ENCODE data around the gene MRPL41. TPM values are rescaled to one million over a fixed set of nuclear protein-coding genes. Genes with fewer than 3 reads are reported as not detected.
"Not testable (repeated sequence)": the region's sequence is repeated elsewhere in the genome, so short reads cannot be mapped to it uniquely, and the experiment has no call there.

MRPL41 gene
- polyA plus RNA-seq (ENCODE audit: insufficient read length) = 27.6 TPM

DNA sequence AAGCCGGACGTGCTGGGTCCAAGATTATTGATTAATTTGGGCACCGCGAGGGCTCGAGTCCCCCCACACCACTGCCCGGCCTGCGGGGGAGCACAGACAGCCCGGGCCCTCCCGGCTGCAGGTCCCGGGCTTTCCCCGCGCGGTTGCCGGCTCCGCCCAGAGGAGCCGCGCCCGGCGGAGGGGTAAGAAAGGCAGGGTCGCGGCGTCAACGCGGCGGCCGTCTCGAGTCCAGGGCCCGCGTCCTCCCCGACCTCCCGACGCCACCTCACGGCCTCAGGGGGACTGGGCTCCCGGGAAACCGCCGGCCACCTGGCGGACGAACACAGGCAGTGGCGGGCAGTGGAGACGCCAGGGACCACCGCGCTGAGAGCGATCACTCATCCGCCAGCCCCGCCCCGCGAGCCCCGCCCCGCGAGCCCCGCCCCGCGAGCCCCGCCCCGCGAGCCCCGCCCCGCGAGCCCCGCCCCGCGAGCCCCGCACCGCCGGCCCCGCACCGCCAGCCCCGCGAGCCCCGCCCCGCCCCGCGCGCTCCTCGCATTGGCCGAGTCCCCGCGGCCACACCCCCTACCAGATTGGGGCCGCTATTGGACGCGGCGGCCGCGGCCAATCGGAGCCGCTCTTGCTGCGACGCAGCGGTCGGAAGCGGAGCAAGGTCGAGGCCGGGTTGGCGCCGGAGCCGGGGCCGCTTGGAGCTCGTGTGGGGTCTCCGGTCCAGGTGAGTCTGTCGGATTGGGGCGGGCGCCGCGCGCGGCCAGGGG is at the start of gene MRPL41:
Gene MRPL41 (plus strand): TSS at position 616 of the 758 bp plus-strand sequence. CDS start 203 bp downstream, outside the sequence.
- DNase-seq (ENCODE audit: low read depth) = peak; percentile 62

DNA sequence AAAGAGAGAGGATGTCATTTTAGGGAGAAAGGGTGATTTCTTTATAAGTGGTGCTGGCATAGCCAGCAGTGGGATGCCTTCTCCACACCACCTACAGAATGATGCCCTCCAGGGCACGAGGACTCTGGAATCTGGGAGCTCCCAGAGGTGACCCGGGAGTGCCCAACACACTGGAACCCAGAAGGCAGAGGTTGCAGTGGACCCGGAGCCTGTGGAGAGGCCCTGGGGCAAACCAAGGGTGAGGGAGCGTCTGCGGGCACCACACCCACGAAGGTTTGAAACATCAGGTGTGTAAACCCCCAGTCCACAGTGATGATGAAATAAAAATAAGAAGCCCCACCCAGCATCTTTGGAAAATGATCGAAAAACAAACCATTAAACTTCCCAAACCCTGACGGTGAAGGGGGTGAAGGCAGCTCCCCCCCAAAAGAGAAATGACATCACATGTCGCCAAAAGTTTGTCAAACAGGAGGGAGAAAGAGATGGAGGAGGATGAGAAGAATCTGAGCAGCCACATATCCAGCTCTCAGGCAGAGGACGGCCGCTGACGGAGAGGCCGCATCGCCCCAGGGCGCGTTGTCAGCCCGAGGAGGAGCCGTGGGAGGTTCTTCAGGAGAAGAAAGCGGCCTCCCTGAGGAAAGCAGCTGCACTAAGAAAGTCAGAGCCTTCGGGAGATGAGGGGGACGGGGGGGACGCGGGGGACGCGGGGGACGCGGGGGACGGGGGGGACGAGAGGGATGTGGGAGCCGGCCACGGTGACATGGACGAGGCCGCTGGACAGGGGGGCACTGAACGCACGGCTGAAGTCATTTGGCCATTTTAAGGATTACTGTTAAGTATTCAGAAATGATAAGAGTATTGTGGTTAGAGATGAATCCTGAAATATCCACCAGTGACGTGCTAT is 49.4 kb upstream of the MRPL41 start:
- DNase-seq (ENCODE audit: low read depth) = no peak

DNA sequence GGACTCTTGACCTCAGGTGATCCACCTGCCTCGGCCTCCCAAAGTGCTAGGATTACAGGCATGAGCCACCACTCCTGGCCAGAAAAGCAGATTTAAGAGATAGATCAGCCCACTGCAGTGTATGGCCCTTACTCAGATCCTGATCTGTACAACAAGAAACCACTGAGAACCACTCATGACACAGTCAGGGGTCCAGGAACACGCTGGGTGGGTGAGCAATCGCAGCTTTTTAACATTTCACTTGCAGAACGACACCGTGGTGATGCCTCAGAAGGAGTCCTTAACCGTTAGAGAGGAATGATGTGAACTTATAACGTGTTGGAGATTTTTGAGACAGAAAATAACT is 47.3 kb upstream of the MRPL41 start:
- no peak for DNase-seq (ENCODE audit: low read depth)

DNA sequence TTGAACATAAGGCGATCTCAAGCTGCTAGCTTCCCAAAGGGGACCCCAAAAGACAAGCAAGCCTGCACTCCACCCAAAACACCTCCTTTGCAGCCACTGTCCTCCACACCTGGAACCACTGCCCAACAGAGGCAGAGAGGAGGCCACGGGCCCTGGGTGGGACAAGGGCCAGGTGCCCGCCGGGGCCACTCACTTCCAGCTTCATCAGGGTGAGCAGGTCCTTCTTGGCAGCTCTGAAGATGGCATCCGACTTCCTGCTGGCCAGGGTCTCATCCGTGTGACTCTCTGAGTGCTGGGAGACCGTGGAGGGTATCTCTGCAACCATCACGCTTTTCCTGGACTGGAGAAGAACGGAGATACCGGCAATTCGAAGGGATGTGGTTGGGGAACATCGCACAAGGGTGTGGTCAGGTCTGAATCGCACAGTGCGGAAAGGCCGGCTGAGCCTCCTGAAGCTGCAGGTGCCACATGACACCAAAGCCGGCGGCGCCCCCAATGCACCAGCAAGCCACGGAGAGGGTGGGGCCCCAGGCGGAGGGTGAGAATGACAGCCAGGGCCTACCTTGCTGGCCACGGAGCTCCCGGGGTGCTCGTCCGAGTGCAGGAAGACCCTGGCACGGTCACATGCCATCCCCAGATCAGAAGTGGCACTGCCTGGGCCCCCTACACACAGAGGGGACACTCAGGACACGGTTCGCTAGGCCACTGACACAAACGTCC is 46.1 kb upstream of the MRPL41 start:
- no peak for DNase-seq (ENCODE audit: low read depth)

DNA sequence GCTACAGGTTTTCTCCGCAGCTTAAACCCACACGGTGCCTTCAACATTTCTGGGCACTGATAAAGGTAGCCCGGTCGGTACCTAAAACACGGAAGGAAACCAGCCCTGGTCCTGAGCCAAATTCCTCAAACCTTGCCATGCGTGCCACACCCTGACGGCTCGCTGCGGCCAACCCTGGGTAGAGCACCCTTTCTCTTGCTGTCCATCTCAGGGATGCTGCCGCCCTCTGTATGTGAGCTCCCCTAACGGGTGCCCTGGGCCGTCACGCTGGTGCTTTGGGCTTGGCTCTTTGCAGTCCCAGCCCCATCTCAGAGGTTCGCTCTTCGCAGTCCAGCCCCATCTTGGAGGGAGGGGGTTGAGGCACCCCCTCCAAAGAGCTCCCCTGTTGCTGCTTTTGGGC is 45.4 kb upstream of the MRPL41 start:
- DNase-seq (ENCODE audit: low read depth) = no peak

DNA sequence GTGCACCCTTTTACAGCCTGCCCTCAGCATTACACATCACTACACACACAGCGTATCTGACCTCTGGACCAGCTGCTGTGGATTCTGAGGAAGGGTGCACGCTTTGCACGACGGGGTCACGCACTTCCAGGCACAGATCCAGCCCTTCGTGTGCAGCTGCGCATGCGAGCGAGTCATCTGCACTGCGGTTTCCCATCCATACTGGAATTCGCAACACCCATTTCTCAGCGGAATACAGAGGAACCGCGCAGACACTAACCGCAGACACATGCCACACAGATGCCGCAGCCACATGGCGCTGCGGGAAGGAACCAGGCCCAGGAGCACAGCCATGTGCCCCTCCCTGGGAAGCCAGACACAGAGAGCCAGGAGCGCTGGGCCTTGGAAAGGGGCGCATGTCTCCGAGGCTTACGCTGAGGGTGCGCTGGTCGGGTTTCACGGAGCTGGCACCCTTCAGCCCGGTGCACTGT is 44.9 kb upstream of the MRPL41 start:
- DNase-seq (ENCODE audit: low read depth) = no peak

DNA sequence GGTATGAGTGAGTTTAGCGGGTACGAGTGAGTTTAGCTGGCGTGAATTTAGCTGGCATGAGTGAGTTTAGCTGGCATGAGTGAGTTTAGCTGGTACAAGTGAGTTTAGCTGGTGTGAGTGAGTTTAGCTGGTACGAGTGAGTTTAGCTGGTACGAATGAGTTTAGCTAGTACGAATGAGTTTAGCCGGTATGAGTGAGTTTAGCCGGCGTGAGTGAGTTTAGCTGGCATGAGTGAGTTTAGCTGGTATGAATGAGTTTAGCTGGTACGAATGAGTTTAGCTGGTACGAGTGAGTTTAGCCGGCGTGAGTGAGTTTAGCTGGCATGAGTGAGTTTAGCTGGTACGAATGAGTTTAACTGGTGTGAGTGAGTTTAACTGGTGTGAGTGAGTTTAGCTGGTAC is 42.5 kb upstream of the MRPL41 start:
- DNase-seq (ENCODE audit: low read depth) = no peak

DNA sequence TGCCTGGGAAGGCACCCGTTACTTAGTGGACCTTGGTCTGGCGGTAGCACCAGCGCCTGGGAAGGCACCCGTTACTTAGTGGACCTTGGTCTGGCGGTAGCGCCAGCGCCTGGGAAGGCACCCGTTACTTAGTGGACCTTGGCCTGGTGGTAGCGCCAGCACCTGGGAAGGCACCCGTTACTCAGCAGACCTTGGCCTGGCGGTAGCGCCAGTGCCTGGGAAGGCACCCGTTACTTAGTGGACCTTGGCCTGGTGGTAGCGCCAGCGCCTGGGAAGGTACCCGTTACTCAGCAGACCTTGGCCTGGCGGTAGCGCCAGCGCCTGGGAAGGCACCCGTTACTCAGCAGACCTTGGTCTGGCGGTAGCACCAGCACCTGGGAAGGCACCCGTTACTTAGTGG is 40.6 kb upstream of the MRPL41 start:
- DNase-seq (ENCODE audit: low read depth) = not testable (repeated sequence)

GRCh38 chr9:137511758-137512463 is 39.8 kb upstream of the MRPL41 start:
- DNase-seq (ENCODE audit: low read depth) = no peak

DNA sequence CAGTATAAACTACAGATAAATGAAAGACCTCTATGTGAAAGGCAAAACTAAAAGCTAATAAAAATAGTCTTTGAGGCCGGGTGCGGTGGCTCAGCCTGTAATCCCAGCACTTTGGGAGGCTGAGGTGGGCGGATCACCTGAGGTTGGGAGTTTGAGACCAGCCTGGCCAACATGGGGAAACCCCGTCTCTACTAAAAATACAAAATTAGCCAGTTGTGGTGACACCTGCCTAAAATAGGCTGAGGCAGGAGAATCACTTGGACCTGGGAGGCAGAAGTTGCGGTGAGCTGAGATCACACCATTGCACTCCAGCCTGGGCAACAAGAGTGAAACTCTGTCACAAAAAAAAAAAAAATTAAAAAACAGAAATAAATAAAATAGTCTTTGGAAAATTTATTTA is 38.5 kb upstream of the MRPL41 start:
- not testable (repeated sequence) for DNase-seq (ENCODE audit: low read depth)

DNA sequence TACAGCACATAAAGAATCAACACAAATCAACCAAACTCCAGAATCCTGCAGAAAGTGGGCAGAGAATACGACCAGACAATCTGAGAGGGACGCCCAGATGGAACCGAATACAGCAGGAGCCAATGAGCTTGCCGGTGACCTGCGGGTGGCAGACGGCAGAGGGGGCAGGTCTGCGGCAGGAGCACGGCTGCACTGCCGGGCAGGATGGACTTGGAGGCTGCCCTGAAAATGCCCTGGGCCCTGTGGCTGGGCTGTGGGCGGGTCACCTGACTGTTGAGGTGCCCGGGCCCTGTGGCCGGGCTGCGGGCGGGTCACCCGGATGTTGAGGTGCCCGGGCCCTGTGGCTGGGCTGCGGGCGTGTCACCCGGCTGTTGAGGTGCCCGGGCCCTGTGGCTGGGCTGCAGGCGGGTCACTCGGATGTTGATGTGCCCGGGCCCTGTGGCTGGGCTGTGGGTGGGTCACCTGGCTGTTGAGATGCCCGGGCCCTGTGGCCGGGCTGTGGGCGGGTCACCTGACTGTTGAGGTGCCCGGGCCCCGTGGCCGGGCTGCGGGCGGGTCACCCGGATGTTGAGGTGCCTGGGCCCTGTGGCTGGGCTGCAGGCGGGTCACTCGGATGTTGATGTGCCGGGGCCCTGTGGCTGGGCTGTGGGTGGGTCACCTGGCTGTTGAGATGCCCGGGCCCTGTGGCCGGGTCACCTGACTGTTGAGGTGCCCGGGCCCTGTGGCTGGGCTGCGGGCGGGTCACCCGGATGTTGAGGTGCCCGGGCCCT is 37.7 kb upstream of the MRPL41 start:
- not testable (repeated sequence) for DNase-seq (ENCODE audit: low read depth)

GRCh38 chr9:137514691-137515337 is 36.9 kb upstream of the MRPL41 start:
- DNase-seq (ENCODE audit: low read depth) = no peak

GRCh38 chr9:137515338-137515724 is 36.3 kb upstream of the MRPL41 start:
- no peak for DNase-seq (ENCODE audit: low read depth)

- no peak for DNase-seq (ENCODE audit: low read depth)
These were observed 35.3 kb upstream of the MRPL41 start for GRCh38 chr9:137516144-137516917.

DNA sequence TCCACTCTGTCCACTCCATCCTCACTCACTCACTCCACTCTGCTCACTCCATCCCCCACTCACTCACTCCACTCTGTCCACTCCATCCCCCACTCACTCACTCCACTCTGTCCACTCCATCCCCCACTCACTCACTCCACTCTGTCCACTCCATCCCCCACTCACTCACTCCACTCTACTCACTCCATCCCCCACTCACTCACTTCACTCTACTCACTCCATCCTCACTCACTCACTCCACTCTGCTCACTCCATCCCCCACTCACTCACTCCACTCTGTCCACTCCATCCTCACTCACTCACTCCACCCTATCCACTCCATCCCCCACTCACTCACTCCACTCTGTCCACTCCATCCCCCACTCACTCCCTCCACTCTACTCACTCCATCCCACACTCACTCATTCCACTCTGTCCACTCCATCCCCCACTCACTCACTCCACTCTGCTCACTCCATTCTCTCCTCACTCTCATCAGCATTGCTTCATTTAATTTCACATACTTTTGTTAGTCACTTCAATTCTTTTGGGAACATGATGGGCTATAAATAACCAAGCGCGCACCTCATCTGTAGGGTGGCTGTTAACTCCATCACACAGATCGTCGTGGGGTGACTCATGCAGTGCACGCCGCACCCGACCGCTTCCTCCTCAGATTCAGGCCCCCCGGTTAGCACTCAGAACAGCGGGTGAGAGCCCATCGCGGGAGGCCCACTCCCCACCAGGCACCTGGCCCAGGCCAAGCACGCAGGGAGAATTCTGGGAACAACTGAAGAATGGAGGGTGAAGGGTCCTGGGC is 32.8 kb upstream of the MRPL41 start:
- not testable (repeated sequence) for DNase-seq (ENCODE audit: low read depth)

DNA sequence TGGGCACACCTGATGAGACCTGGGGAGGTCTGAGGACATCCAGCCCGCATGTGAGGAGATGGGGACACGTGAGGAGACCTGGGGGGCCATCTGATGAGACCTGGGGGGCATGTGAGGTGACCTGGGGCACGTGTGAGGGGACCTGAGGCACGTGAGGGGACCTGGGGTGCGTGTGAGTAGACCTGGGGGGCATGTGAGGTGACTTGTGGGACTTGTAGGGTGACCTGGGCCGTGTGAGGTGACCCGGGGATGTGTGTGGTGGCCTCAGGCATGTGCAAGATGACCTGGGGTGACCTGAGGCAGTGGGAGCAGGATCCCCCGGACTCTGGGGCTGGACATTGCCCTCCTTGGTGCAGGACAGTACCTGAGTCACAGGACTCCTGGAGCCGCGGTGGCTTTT is 32.1 kb upstream of the MRPL41 start:
- no peak for DNase-seq (ENCODE audit: low read depth)

DNA sequence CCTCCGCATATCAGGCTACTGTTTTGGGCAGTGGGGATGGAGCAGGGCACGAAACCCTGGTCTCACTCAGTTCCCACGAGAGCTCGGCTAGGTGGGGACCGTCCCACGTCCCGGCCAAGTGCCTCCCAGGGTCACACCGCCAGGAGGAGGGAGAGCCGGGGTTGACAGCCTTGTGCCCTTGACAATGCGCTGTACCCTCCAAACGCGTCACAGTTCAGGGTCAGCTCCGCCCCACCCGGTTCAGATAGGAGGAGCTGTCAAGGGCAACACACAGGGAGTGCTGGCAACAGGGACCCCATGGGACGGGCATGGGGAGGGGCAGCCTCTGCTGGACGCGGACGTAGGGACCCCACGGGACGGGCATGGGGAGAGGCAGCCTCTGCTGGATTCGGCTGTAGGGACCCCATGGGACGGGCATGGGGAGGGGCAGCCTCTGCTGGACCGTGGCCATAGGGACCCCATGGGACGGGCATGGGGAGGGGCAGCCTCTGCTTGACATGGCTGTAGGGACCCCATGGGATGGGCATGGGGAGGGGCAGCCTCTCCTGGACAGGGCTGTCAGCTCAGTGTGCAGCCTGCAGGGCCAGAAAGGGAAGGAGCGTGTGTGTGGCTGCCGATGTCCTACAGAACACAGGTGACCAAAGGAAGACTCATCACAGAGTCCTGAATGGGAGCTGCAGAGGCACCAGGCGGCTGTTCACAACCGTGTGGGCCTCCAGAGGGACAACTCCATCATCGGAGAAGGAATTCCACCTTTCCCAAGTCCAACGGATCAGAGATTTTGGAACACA is 30.9 kb upstream of the MRPL41 start:
- no peak for DNase-seq (ENCODE audit: low read depth)
